HCT116 (cell line): Measurements from ENCODE around the gene DNTT. TPM values are rescaled to one million over a fixed set of nuclear protein-coding genes. Genes with fewer than 3 reads are reported as not detected.

Experiments used
- ATAC-seq: fragments of 200-7000 bp; cut with Tn5 transposase; 2 replicates; pipeline ENCODE4 v1.9.1; 2020; ENCODE audit warnings: mild to moderate bottlenecking, moderate library complexity
- BruUV-seq: library from RNA; stranded (reverse); fragments of 400-500 nt; replicated peaks from 2 replicates; lab custom pipeline; 2021; lab: Mats Ljungman, UMichigan
- CTCF ChIA-PET: fragments of 300-600 bp; sonication (Branson Sonifier 250); formaldehyde crosslinking; loops from one replicate; lab custom pipeline; 2021; ENCODE audit warnings: antibody characterized with exemption; lab: Charles Lee
- POLR2A ChIA-PET: fragments of 300-600, 350-600 bp; sonication (Branson Sonifier 250); formaldehyde crosslinking; loops from one replicate; lab custom pipeline; 2021; ENCODE audit warnings: antibody characterized with exemption; lab: Charles Lee
- RAD21 ChIA-PET, 2 experiments: fragments of 300-600 bp; sonication (Branson Sonifier 250); formaldehyde crosslinking; loops; one replicate each; lab custom pipeline; 2023; ENCODE audit warnings: low total read pairs in 2 of 2; ENCODE audit not compliant: uncharacterized antibody in 2 of 2, unreplicated experiment in 2 of 2, low non-redundant PET in 1 of 2; lab: Charles Lee
- DNase-seq: peaks from one replicate; pipeline ENCODE4 v3.0.0-alpha.2; 2010; ENCODE audit warnings: low read depth, low spot score
- H2AFZ ChIP-seq: fragments of 200-600 bp; shearing (Covaris generic), sonication (generic); 2 replicates; pipeline ENCODE4 v1.6.1; 2017; ENCODE audit warnings: low read depth, mixed run types, mixed read lengths, antibody characterized with exemption, low read length; ENCODE audit not compliant: poor library complexity, severe bottlenecking
- H3K27ac ChIP-seq: 2 replicates; pipeline ENCODE4 v1.5.1; 2012; ENCODE audit warnings: low read depth, low read length
- H3K27me3 ChIP-seq: fragments of 200-600 bp; sonication (generic); 2 replicates; pipeline ENCODE4 v1.6.1; 2016; ENCODE audit warnings: mixed run types, low read length, mixed read lengths; ENCODE audit not compliant: insufficient read depth
- H3K36me3 ChIP-seq, 2 experiments: fragments of 200-500 bp in 1 of 2; fragments of 200-600 bp in 1 of 2; sonication (Bioruptor generic) in 1 of 2; sonication (generic) in 1 of 2; 2 replicates each; pipeline versions ENCODE4 v1.5.1 to v1.6.1; 2014 to 2016; ENCODE audit warnings: low read length in 2 of 2, inconsistent platforms in 1 of 2, mixed read lengths in 1 of 2, mixed run types in 1 of 2; ENCODE audit not compliant: insufficient read depth in 2 of 2, control insufficient read depth in 1 of 2
- H3K4me1 ChIP-seq, 2 experiments: fragments of 200-600 bp in 1 of 2; sonication (generic) in 1 of 2; 2 replicates each; pipeline versions ENCODE4 v1.5.1 to v1.6.1; 2012 to 2017; ENCODE audit warnings: low read length in 2 of 2, inconsistent platforms in 1 of 2, mild to moderate bottlenecking in 1 of 2, mixed read lengths in 1 of 2, mixed run types in 1 of 2, moderate library complexity in 1 of 2; ENCODE audit not compliant: insufficient read depth in 2 of 2, control insufficient read depth in 1 of 2
- H3K4me2 ChIP-seq: fragments of 200-600 bp; sonication (generic); 2 replicates; pipeline ENCODE4 v1.6.1; 2017; ENCODE audit warnings: mixed run types, low read length, mixed read lengths
- H3K4me3 ChIP-seq, 2 experiments: fragments of 200-600 bp in 1 of 2; sonication (generic) in 1 of 2; replicated peaks in 1 of 2; 2 replicates each; pipeline ENCODE4 v1.5.1; 2011 to 2016; ENCODE audit warnings: low read length in 2 of 2, control low read depth in 1 of 2, low read depth in 1 of 2, mild to moderate bottlenecking in 1 of 2, mixed read lengths in 1 of 2, mixed run types in 1 of 2
- H3K79me2 ChIP-seq: fragments of 200-600 bp; sonication (generic); 2 replicates; pipeline ENCODE4 v1.6.1; 2017; ENCODE audit warnings: mild to moderate bottlenecking, mixed run types, low read length, moderate library complexity, mixed read lengths; ENCODE audit not compliant: insufficient read depth
- H3K9ac ChIP-seq: fragments of 200-600 bp; sonication (generic); 2 replicates; pipeline ENCODE4 v1.6.1; 2016; ENCODE audit warnings: low read length, mixed read lengths
- H3K9me2 ChIP-seq: fragments of 200-600 bp; sonication (generic), shearing (Covaris generic); 2 replicates; pipeline ENCODE4 v1.6.1; 2017; ENCODE audit warnings: mixed run types, mild to moderate bottlenecking, moderate library complexity; ENCODE audit not compliant: insufficient read depth
- H3K9me3 ChIP-seq, 2 experiments: fragments of 200-500 bp in 1 of 2; fragments of 200-600 bp in 1 of 2; sonication (Bioruptor generic) in 1 of 2; sonication (generic) in 1 of 2; 2 replicates each; pipeline ENCODE4 v1.6.1; 2014 to 2017; ENCODE audit warnings: low read length in 2 of 2, mixed read lengths in 2 of 2, inconsistent platforms in 1 of 2, low read depth in 1 of 2, mild to moderate bottlenecking in 1 of 2, mixed run types in 1 of 2, moderate library complexity in 1 of 2; ENCODE audit not compliant: control insufficient read depth in 1 of 2, insufficient read depth in 1 of 2
- H4K20me1 ChIP-seq: fragments of 200-600 bp; sonication (generic), shearing (Covaris generic); 2 replicates; pipeline ENCODE4 v1.6.1; 2017; ENCODE audit warnings: mixed run types, mild to moderate bottlenecking, moderate library complexity; ENCODE audit not compliant: insufficient read depth
- ATF3 ChIP-seq: IDR thresholded peaks from 2 replicates; pipeline ENCODE4 v1.6.1; 2012
- EZH2phosphoT487 ChIP-seq: fragments of 200-600 bp; IDR thresholded peaks from 2 replicates; pipeline ENCODE4 v1.6.1; 2018; ENCODE audit warnings: antibody characterized with exemption, borderline replicate concordance
- POLR2A ChIP-seq: IDR thresholded peaks from 2 replicates; pipeline ENCODE4 v1.7.0; 2011; ENCODE audit warnings: borderline replicate concordance; ENCODE audit not compliant: insufficient read depth, insufficient read length; ENCODE audit errors: extremely low read depth
- ZNF274 ChIP-seq: fragments of 200-500 bp; sonication (Bioruptor generic); IDR thresholded peaks from 2 replicates; pipeline ENCODE4 v1.6.1; 2014; ENCODE audit warnings: mild to moderate bottlenecking, low read depth, low read length, inconsistent platforms
- intact Hi-C: fragments of 100-400 bp; cut with micrococcal nuclease; formaldehyde crosslinking; loops from 2 replicates; pipeline ENCODE4 v1.10.0; 2022
- total RNA-seq: library from RNA; stranded (reverse); gene quantifications from one replicate; pipeline ENCODE4 v1.2.1, GENCODE V29; 2021; ENCODE audit not compliant: unreplicated experiment

Gene DNTT
- total RNA-seq, 1 experiment from 2014 or later = not detected

- Histone ChIP-seq H3K4me1 (no peaks in the 10 kb centered on the region), H4K20me1 (no peaks in the 10 kb centered on the region), H3K79me2 (no peaks in the 10 kb centered on the region), H3K9ac (no peak overlapping the region), H3K27me3 (peaks cover 13% of the 10 kb centered on the region; the same call in 1 of the 2 replicates), H3K36me3 (no peaks in the 10 kb centered on the region), H3K4me2 (no peak overlapping the region), H2AFZ (no peak overlapping the region), H3K9me2 (no peaks in the 10 kb centered on the region), H3K27ac (no peak overlapping the region), H3K9me3 (no peaks in the 10 kb centered on the region), H3K4me3 (no peak overlapping the region)
- no TSS peak for BruUV-seq
- ATAC-seq = no peak
- CTCF ChIA-PET = no interaction called here
- RAD21 ChIA-PET = no interaction called here
- POLR2A ChIA-PET = no interaction called here
- DNase-seq = no peak
- intact Hi-C loops = no loop called here
- TF ChIP-seq ZNF274 (no peak), POLR2A (no peak)
Measured at GRCh38 chr10:96359616-96360015, 55.4 kb downstream of the DNTT start.

- H3K9me3 ChIP-seq = no peaks in the 10 kb centered on the region
- no peak overlapping the region for H3K4me3 ChIP-seq
- BruUV-seq = no TSS peak
- H3K9me2 ChIP-seq = no peaks in the 10 kb centered on the region
- no peak for ATAC-seq
- intact Hi-C loops = no loop called here
- no peak overlapping the region for H3K27ac ChIP-seq
- ChIA-PET POLR2A (no interaction called here), CTCF (interaction anchor here (1.2 kb wide), 1 partner anchor 10 kb away, joined by 4 read pairs; no protein-coding TSS in a partner anchor), RAD21 (no interaction called here)
- no peaks in the 10 kb centered on the region for H3K4me1 ChIP-seq
- no peak overlapping the region for H2AFZ ChIP-seq
- H3K79me2 ChIP-seq = no peaks in the 10 kb centered on the region
- no peak for TF ChIP-seq EZH2phosphoT487
- no peak for TF ChIP-seq ATF3
- TF ChIP-seq POLR2A = no peak
- H3K9ac ChIP-seq = no peak overlapping the region
- no peak overlapping the region for H3K4me2 ChIP-seq
- H4K20me1 ChIP-seq = no peaks in the 10 kb centered on the region
- DNase-seq = no peak
- no peaks in the 10 kb centered on the region for H3K36me3 ChIP-seq
- H3K27me3 ChIP-seq = peaks cover 13% of the 10 kb centered on the region; the same call in 1 of the 2 replicates
Measured at GRCh38 chr10:96360331-96360730, 56.1 kb downstream of the DNTT start.
